ACC112 (cell line): Measurements from ENCODE around the gene E2F8.

Source experiments
- H2AFZ ChIP-seq: fragments of 200-600 bp; sonication (generic); one replicate; pipeline ENCODE4 v1.6.0; 2017; ENCODE audit warnings: antibody characterized with exemption, low read length; ENCODE audit not compliant: unreplicated experiment
- H3K27ac ChIP-seq: fragments of 200-600 bp; sonication (generic); 2 replicates; pipeline ENCODE4 v1.5.1; 2014; ENCODE audit warnings: low read depth, mild to moderate bottlenecking, antibody characterized with exemption, low read length, moderate library complexity
- H3K27me3 ChIP-seq: fragments of 200-600 bp; sonication (generic); 2 replicates; pipeline ENCODE4 v1.6.1; 2014; ENCODE audit warnings: mild to moderate bottlenecking, antibody characterized with exemption, low read length, moderate library complexity, mixed read lengths; ENCODE audit not compliant: insufficient read depth
- H3K36me3 ChIP-seq: fragments of 200-600 bp; sonication (generic); 2 replicates; pipeline ENCODE4 v1.6.1; 2016; ENCODE audit warnings: mild to moderate bottlenecking, antibody characterized with exemption, low read length, moderate library complexity, mixed read lengths; ENCODE audit not compliant: insufficient read depth
- H3K4me1 ChIP-seq: fragments of 200-600 bp; sonication (generic); one replicate; pipeline ENCODE4 v1.6.1; 2016; ENCODE audit warnings: low read length, mixed read lengths; ENCODE audit not compliant: insufficient read depth, unreplicated experiment, control insufficient read depth
- H3K4me3 ChIP-seq: fragments of 200-600 bp; sonication (generic); 2 replicates; pipeline ENCODE4 v1.5.1; 2014; ENCODE audit warnings: mild to moderate bottlenecking, low read depth, low read length
- H3K79me2 ChIP-seq: fragments of 200-600 bp; sonication (generic); one replicate; pipeline ENCODE4 v1.6.0; 2016; ENCODE audit warnings: low read length; ENCODE audit not compliant: control insufficient read depth, unreplicated experiment, insufficient read depth

Gene E2F8

GRCh38 chr11:19225123-19225522 lies 15.6 kb downstream of the E2F8 start:
- Histone ChIP-seq H3K36me3 (no peaks in the 10 kb centered on the region), H3K4me3 (no peak overlapping the region), H3K79me2 (no peaks in the 10 kb centered on the region), H3K27me3 (no peaks in the 10 kb centered on the region), H3K27ac (no peak overlapping the region), H3K4me1 (no peaks in the 10 kb centered on the region), H2AFZ (no peak overlapping the region)

- peaks cover 4% of the 10 kb centered on the region for H3K4me1 ChIP-seq
- no peaks in the 10 kb centered on the region for H3K79me2 ChIP-seq
- H3K36me3 ChIP-seq, result no peaks in the 10 kb centered on the region
- H3K27ac ChIP-seq, result no peak overlapping the region
- H2AFZ ChIP-seq, result no peak overlapping the region
- no peak overlapping the region for H3K4me3 ChIP-seq
- peaks cover 15% of the 10 kb centered on the region; the same call in 1 of the 2 replicates for H3K27me3 ChIP-seq
Observed at GRCh38 chr11:19220903-19221724, 19.6 kb downstream of the E2F8 start.

- H3K4me1 ChIP-seq, result peaks cover 4% of the 10 kb centered on the region
- no peak overlapping the region for H3K4me3 ChIP-seq
- no peak overlapping the region for H3K27ac ChIP-seq
- H3K36me3 ChIP-seq, result no peaks in the 10 kb centered on the region
- H3K79me2 ChIP-seq, result no peaks in the 10 kb centered on the region
- no peak overlapping the region for H2AFZ ChIP-seq
- peaks cover 32% of the 10 kb centered on the region for H3K27me3 ChIP-seq
Observed at GRCh38 chr11:19218786-19219460, 21.8 kb downstream of the E2F8 start.

GRCh38 chr11:19218216-19218615 lies 22.5 kb downstream of the E2F8 start:
- H3K36me3 ChIP-seq, result no peaks in the 10 kb centered on the region
- no peak overlapping the region for H3K27ac ChIP-seq
- H3K27me3 ChIP-seq, result peaks cover 39% of the 10 kb centered on the region
- H2AFZ ChIP-seq, result no peak overlapping the region
- no peaks in the 10 kb centered on the region for H3K79me2 ChIP-seq
- H3K4me3 ChIP-seq, result no peak overlapping the region
- peaks cover 4% of the 10 kb centered on the region for H3K4me1 ChIP-seq

- Histone ChIP-seq H3K79me2 (no peaks in the 10 kb centered on the region), H3K36me3 (no peaks in the 10 kb centered on the region), H3K4me3 (no peak overlapping the region), H3K4me1 (peaks cover 4% of the 10 kb centered on the region), H3K27ac (no peak overlapping the region), H3K27me3 (peaks cover 53% of the 10 kb centered on the region), H2AFZ (no peak overlapping the region)
Observed at GRCh38 chr11:19216709-19217374, 23.9 kb downstream of the E2F8 start.

- Histone ChIP-seq H3K27me3 (peaks cover 59% of the 10 kb centered on the region), H3K27ac (no peak overlapping the region), H3K79me2 (no peaks in the 10 kb centered on the region)
Observed at GRCh38 chr11:19216021-19216420, 24.7 kb downstream of the E2F8 start.

GRCh38 chr11:19209617-19210370 lies 31.0 kb downstream of the E2F8 start:
- Histone ChIP-seq H3K4me1 (no peaks in the 10 kb centered on the region), H3K27ac (no peak overlapping the region), H3K4me3 (no peak overlapping the region), H2AFZ (no peak overlapping the region), H3K27me3 (peaks cover 86% of the 10 kb centered on the region), H3K36me3 (no peaks in the 10 kb centered on the region), H3K79me2 (no peaks in the 10 kb centered on the region)

More at GRCh38 chr11:19216021-19216420, 24.7 kb downstream of the E2F8 start:
- Histone ChIP-seq H2AFZ (no peak overlapping the region), H3K4me1 (peaks cover 4% of the 10 kb centered on the region), H3K4me3 (no peak overlapping the region), H3K36me3 (no peaks in the 10 kb centered on the region)

- H3K79me2 ChIP-seq, result no peaks in the 10 kb centered on the region
- peaks cover 80% of the 10 kb centered on the region for H3K27me3 ChIP-seq
- no peak overlapping the region for H3K27ac ChIP-seq
- no peak overlapping the region for H2AFZ ChIP-seq
- no peak overlapping the region for H3K4me3 ChIP-seq
- no peaks in the 10 kb centered on the region for H3K4me1 ChIP-seq
- H3K36me3 ChIP-seq, result no peaks in the 10 kb centered on the region
Observed at GRCh38 chr11:19208959-19209546, 31.7 kb downstream of the E2F8 start.

- Histone ChIP-seq H3K4me3 (no peak overlapping the region), H3K27me3 (peaks cover 74% of the 10 kb centered on the region), H3K4me1 (no peaks in the 10 kb centered on the region), H3K27ac (no peak overlapping the region), H2AFZ (no peak overlapping the region), H3K36me3 (no peaks in the 10 kb centered on the region), H3K79me2 (no peaks in the 10 kb centered on the region)
Observed at GRCh38 chr11:19208181-19208580, 32.6 kb downstream of the E2F8 start.

- H2AFZ ChIP-seq, result no peak overlapping the region
Observed at GRCh38 chr11:19204836-19205235, 35.9 kb downstream of the E2F8 start.

More at GRCh38 chr11:19204836-19205235, 35.9 kb downstream of the E2F8 start:
- Histone ChIP-seq H3K27ac (no peak overlapping the region), H3K27me3 (peaks cover 73% of the 10 kb centered on the region), H3K4me1 (peaks cover 12% of the 10 kb centered on the region), H3K36me3 (no peaks in the 10 kb centered on the region), H3K4me3 (no peak overlapping the region), H3K79me2 (no peaks in the 10 kb centered on the region)
